K562 (cell line): Measurements from ENCODE around the gene CCN6.

Experiments used
- CHD2 ChIP-seq: IDR thresholded peaks from 2 replicates; pipeline ENCODE4 v1.6.1; 2011; ENCODE audit warnings: low read depth, low read length
- EP300 ChIP-seq: IDR thresholded peaks from 2 replicates; pipeline ENCODE4 v1.6.1; 2012; ENCODE audit warnings: low read length, improper control_type of control experiment
- FOS ChIP-seq: IDR thresholded peaks from 3 replicates; pipeline ENCODE4 v1.6.1; 2011; ENCODE audit not compliant: insufficient read length; ENCODE audit errors: extremely low read depth
- GABPA ChIP-seq: fragments of 200-800 bp; sonication (Bioruptor generic); conservative IDR thresholded peaks from 2 replicates; pipeline ENCODE4 v1.6.1; 2016; ENCODE audit warnings: low read depth, missing genetic modification characterization, missing compliant biosample characterization
- HNRNPUL1 ChIP-seq: fragments of 200-400 bp; formaldehyde crosslinking; IDR thresholded peaks from 2 replicates; pipeline ENCODE4 v1.6.1; 2017; ENCODE audit warnings: low read length
- IRF2 ChIP-seq: sonication (generic); formaldehyde crosslinking; IDR thresholded peaks from 2 replicates; pipeline ENCODE4 v1.8.1; 2022; ENCODE audit warnings: mild to moderate bottlenecking, missing genetic modification reagents
- JUND ChIP-seq, 2 experiments: IDR thresholded peaks; 2 replicates in 1 of 2; 3 replicates in 1 of 2; pipeline ENCODE4 v1.6.1; 2011; ENCODE audit warnings: borderline replicate concordance in 2 of 2, low read depth in 2 of 2, low read length in 2 of 2, improper control_type of control experiment in 1 of 2, missing biosample characterization in 1 of 2, missing genetic modification characterization in 1 of 2, missing genetic modification reagents in 1 of 2
- MXI1 ChIP-seq: IDR thresholded peaks from 2 replicates; pipeline ENCODE4 v1.6.1; 2011; ENCODE audit warnings: low read depth, mild to moderate bottlenecking, improper control_type of control experiment, low read length
- NUFIP1 ChIP-seq: fragments of 450-650 bp; IDR thresholded peaks from 2 replicates; pipeline ENCODE4 v1.6.1; 2018; ENCODE audit not compliant: partially characterized antibody
- RB1 ChIP-seq: fragments of 450-650 bp; IDR thresholded peaks from 2 replicates; pipeline ENCODE4 v1.6.1; 2017; ENCODE audit warnings: low read depth, mild to moderate bottlenecking
- SMAD3 ChIP-seq: fragments of 450-650 bp; formaldehyde crosslinking; conservative IDR thresholded peaks from 2 replicates; pipeline ENCODE4 v1.4.0; 2020; ENCODE audit warnings: mild to moderate bottlenecking
- ZNF274 ChIP-seq: IDR thresholded peaks from 2 replicates; pipeline ENCODE4 v1.6.1; 2011; ENCODE audit warnings: low read depth, mild to moderate bottlenecking, low read length, moderate library complexity, borderline replicate concordance
- TF ChIP-seq, protein P1 (sequence below), 3 experiments: IDR thresholded peaks in 2 of 3; conservative IDR thresholded peaks in 1 of 3; 2 replicates each; pipeline ENCODE4 v1.5.1; 2011 to 2012; ENCODE audit warnings: low read length in 3 of 3, mild to moderate bottlenecking in 3 of 3, control low read depth in 2 of 3, improper control_type of control experiment in 1 of 3, inconsistent platforms in 1 of 3, low read depth in 1 of 3, mixed read lengths in 1 of 3, moderate library complexity in 1 of 3; ENCODE audit not compliant: insufficient read depth in 2 of 3
- TF ChIP-seq, protein P2 (sequence below): fragments of 250-450 bp; sonication (Bioruptor Pico); IDR thresholded peaks from 2 replicates; pipeline ENCODE4 v1.5.0; 2020; ENCODE audit warnings: mild to moderate bottlenecking

DNA sequence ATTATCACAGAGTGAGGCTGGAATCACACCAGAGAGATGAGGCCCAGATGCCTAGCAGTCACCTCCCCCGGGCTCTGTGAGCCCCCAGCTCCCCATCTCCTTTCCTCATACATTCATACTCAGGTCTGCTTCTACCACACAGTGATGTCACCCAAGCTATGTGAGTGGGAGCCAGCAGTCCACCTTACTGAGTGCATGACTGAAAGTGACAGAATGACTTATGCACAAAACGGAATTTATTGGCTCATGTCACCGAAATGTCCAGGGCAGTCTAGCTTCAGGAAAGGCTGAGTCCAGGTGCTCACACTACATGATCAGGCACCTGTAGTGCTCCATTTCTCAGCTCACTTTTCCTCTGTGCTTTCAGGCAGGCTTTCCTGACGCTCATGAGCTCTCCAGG, 36.7 kb upstream of the CCN6 start:
- TF ChIP-seq JUND (IDR thresholded peaks at IDR 0.05; ENCODE audit: borderline replicate concordance, low read depth, low read length) (no peak), JUND (tag; IDR thresholded peaks at IDR 0.05; ENCODE audit: borderline replicate concordance, low read depth, low read length) (no peak), ZNF274 (no peak), GABPA (tag) (no peak), NUFIP1 (no peak), IRF2 (CRISPR knock-in tag) (no peak), CHD2 (no peak), MXI1 (no peak), RB1 (no peak), FOS (no peak), HNRNPUL1 (no peak), SMAD3 (CRISPR knock-in tag) (no peak), EP300 (no peak)
- TF ChIP-seq, protein P1, sequence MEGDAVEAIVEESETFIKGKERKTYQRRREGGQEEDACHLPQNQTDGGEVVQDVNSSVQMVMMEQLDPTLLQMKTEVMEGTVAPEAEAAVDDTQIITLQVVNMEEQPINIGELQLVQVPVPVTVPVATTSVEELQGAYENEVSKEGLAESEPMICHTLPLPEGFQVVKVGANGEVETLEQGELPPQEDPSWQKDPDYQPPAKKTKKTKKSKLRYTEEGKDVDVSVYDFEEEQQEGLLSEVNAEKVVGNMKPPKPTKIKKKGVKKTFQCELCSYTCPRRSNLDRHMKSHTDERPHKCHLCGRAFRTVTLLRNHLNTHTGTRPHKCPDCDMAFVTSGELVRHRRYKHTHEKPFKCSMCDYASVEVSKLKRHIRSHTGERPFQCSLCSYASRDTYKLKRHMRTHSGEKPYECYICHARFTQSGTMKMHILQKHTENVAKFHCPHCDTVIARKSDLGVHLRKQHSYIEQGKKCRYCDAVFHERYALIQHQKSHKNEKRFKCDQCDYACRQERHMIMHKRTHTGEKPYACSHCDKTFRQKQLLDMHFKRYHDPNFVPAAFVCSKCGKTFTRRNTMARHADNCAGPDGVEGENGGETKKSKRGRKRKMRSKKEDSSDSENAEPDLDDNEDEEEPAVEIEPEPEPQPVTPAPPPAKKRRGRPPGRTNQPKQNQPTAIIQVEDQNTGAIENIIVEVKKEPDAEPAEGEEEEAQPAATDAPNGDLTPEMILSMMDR (IDR thresholded peaks at IDR 0.05 in 2 of 3, conservative IDR thresholded peaks at IDR 0.05 in 1 of 3; ENCODE audit: insufficient read depth in 2 of 3, low read depth in 1 of 3, low read length in 3 of 3): no peak
- TF ChIP-seq, protein P2, sequence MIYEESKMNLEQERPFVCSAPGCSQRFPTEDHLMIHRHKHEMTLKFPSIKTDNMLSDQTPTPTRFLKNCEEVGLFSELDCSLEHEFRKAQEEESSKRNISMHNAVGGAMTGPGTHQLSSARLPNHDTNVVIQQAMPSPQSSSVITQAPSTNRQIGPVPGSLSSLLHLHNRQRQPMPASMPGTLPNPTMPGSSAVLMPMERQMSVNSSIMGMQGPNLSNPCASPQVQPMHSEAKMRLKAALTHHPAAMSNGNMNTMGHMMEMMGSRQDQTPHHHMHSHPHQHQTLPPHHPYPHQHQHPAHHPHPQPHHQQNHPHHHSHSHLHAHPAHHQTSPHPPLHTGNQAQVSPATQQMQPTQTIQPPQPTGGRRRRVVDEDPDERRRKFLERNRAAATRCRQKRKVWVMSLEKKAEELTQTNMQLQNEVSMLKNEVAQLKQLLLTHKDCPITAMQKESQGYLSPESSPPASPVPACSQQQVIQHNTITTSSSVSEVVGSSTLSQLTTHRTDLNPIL: no peak
